ENCODE results near the gene ITGAX.

GRCh38 chr16:31322500-31322899, 32.5 kb upstream of the ITGAX start:
- TF ChIP-seq POLR2AphosphoS5 (IDR thresholded peaks at IDR 0.05) (no peak), CTCF (IDR thresholded peaks at IDR 0.05 in 8 of 11, conservative IDR thresholded peaks at IDR 0.05 in 3 of 11) (no peak)
